Panc1 (cell line): Measurements from ENCODE around the gene CRADD.

Source experiments
- POLR2AphosphoS5 ChIP-seq: IDR thresholded peaks from 2 replicates; pipeline ENCODE4 v1.6.1; 2012; ENCODE audit warnings: mild to moderate bottlenecking, low read depth, low read length, moderate library complexity
- SIN3A ChIP-seq: IDR thresholded peaks from 2 replicates; pipeline ENCODE4 v1.6.1; 2012; ENCODE audit warnings: low read depth, mild to moderate bottlenecking, low read length, moderate library complexity, borderline replicate concordance; ENCODE audit not compliant: insufficient read depth
- TF ChIP-seq, protein P1 (sequence below): fragments of 450-650 bp; IDR thresholded peaks from 2 replicates; pipeline ENCODE4 v1.5.1; 2017; ENCODE audit warnings: mild to moderate bottlenecking
- TF ChIP-seq, protein P2 (sequence below), 2 experiments: IDR thresholded peaks; 2 replicates each; pipeline ENCODE4 v1.6.1; 2011 to 2012; ENCODE audit warnings: low read depth in 2 of 2, control low read depth in 1 of 2, low read length in 1 of 2, mild to moderate bottlenecking in 1 of 2, moderate library complexity in 1 of 2; ENCODE audit not compliant: insufficient read depth in 1 of 2

GRCh38 chr12:93790472-93791152 lies 113.4 kb downstream of the CRADD start:
- TF ChIP-seq POLR2AphosphoS5: no peak
- TF ChIP-seq, protein P1, sequence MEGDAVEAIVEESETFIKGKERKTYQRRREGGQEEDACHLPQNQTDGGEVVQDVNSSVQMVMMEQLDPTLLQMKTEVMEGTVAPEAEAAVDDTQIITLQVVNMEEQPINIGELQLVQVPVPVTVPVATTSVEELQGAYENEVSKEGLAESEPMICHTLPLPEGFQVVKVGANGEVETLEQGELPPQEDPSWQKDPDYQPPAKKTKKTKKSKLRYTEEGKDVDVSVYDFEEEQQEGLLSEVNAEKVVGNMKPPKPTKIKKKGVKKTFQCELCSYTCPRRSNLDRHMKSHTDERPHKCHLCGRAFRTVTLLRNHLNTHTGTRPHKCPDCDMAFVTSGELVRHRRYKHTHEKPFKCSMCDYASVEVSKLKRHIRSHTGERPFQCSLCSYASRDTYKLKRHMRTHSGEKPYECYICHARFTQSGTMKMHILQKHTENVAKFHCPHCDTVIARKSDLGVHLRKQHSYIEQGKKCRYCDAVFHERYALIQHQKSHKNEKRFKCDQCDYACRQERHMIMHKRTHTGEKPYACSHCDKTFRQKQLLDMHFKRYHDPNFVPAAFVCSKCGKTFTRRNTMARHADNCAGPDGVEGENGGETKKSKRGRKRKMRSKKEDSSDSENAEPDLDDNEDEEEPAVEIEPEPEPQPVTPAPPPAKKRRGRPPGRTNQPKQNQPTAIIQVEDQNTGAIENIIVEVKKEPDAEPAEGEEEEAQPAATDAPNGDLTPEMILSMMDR: no peak
- no peak for TF ChIP-seq SIN3A
- TF ChIP-seq, protein P2, sequence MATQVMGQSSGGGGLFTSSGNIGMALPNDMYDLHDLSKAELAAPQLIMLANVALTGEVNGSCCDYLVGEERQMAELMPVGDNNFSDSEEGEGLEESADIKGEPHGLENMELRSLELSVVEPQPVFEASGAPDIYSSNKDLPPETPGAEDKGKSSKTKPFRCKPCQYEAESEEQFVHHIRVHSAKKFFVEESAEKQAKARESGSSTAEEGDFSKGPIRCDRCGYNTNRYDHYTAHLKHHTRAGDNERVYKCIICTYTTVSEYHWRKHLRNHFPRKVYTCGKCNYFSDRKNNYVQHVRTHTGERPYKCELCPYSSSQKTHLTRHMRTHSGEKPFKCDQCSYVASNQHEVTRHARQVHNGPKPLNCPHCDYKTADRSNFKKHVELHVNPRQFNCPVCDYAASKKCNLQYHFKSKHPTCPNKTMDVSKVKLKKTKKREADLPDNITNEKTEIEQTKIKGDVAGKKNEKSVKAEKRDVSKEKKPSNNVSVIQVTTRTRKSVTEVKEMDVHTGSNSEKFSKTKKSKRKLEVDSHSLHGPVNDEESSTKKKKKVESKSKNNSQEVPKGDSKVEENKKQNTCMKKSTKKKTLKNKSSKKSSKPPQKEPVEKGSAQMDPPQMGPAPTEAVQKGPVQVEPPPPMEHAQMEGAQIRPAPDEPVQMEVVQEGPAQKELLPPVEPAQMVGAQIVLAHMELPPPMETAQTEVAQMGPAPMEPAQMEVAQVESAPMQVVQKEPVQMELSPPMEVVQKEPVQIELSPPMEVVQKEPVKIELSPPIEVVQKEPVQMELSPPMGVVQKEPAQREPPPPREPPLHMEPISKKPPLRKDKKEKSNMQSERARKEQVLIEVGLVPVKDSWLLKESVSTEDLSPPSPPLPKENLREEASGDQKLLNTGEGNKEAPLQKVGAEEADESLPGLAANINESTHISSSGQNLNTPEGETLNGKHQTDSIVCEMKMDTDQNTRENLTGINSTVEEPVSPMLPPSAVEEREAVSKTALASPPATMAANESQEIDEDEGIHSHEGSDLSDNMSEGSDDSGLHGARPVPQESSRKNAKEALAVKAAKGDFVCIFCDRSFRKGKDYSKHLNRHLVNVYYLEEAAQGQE (IDR thresholded peaks at IDR 0.05; ENCODE audit: insufficient read depth in 1 of 2, low read depth in 2 of 2, low read length in 1 of 2): no peak
